ENCODE results near the gene SAXO2.

DNA sequence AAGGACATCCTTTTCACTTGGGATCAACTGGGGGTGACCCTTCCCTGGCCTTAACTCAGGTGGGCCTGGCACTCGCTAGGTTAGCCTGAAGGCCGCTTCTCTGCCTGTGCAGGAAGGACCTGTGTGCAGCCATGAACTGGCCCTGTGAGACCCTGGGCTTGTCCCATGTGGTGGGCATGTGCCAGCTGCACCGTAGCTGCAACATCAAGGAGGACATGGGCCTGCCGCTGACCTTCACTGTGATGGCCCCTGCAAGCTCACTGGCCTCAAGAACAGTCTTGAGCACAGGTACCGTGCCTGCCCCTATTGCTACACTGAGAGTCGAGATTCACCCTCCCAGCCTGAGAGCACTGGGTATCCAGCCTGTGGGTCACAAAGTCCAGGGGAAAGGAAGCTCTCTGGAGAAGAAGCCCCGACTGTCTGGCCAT lies 43.0 kb downstream of the SAXO2 start:
- TF ChIP-seq POLR2A (IDR thresholded peaks at IDR 0.05) (no peak), CTCF (IDR thresholded peaks at IDR 0.05 in 4 of 5, conservative IDR thresholded peaks at IDR 0.05 in 1 of 5) (no peak)
